Central memory CD4-positive, alpha-beta T cell (primary cell): ENCODE data around the gene ARHGDIB.

Experiments
- DNase-seq: peaks from one replicate; pipeline ENCODE4 v3.0.0; 2022

Gene ARHGDIB

DNA sequence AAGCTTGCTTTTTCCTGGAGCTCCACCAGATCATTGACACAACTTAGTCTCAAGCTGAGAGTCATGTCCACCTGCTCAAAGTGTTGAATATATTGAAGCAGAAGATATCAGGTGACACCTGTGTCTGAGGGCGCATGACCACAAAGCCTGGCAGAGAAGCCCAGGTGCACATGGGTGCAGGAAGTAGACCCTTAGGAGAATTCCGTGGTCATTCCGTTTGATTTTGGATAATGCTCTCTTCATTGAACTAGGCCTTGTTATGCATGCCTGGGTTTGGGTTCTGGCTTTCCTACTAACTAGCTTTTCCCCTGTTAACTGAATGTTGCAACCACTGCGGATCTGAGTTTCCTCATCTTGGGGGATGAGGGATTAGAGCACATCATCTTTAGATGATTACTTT, 7.1 kb downstream of the ARHGDIB start:
- peak; percentile 39 for DNase-seq

DNA sequence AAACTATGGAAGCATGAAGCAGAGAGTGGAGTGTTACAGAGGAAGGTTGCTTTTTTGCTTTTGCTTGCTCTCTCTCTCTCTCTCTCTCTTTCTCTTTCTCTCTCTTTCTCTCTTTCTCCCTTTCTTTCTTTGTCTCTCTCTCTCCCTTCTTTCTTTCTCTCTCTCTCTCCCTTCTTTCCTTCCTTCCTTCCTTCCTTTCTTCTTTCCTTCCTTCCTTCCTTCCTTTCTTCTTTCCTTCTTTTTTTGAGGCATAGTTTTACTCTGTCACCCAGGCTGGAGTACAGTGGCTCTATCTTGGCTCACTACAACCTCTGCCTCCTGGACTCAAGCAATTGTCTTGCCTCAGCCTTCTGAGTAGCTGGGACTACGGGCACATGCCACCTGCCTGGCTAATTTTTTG, 7.6 kb downstream of the ARHGDIB start:
- no peak for DNase-seq

DNA sequence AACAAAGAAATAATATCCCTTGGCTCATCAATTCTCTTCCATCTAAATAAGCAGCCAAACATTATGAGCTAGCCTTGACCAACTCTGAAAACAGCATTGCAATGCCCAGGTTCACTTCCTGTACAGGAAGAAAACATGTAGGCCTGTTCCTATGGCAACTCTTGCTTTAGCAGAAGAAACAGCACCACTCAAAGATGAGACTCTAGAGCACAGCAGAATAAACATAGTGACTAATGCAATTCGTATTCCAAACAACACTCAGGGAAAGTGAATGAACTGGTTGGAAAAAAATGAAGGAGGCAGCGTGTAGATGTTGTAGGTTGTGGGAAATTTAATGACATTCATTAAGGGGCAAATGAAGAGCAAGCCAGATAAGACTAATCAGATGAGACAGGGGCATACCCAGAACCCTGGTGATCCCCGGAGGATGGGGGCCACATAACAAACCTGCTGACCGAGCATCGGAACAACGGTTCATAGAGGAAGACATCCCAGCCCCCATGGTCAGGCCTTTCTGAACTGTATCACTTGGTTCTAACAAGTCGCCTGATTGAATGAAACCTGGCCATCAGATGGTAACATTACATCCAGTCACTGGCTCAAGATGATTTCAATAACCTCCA, 9.0 kb downstream of the ARHGDIB start:
- peak; percentile 79 for DNase-seq

DNA sequence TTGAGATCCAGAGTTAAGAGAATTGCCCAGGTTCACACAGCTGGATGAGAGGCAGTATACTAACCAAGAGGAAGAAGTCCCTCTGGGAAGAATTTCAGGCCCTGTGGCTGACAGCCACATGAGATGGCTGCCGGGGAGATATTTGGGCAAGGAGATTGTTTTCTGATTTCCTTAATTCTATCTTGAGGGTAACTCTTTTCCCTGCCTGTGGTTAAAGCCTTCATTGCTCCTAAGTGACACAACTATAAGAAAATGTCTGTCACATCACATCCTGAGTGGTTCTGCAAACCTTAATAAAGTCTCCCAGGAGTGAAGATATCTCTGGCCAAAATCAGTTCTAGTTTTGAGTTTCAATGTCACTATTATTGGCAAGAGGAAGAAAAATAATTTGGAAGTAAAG, 9.6 kb downstream of the ARHGDIB start:
- DNase-seq = no peak

DNA sequence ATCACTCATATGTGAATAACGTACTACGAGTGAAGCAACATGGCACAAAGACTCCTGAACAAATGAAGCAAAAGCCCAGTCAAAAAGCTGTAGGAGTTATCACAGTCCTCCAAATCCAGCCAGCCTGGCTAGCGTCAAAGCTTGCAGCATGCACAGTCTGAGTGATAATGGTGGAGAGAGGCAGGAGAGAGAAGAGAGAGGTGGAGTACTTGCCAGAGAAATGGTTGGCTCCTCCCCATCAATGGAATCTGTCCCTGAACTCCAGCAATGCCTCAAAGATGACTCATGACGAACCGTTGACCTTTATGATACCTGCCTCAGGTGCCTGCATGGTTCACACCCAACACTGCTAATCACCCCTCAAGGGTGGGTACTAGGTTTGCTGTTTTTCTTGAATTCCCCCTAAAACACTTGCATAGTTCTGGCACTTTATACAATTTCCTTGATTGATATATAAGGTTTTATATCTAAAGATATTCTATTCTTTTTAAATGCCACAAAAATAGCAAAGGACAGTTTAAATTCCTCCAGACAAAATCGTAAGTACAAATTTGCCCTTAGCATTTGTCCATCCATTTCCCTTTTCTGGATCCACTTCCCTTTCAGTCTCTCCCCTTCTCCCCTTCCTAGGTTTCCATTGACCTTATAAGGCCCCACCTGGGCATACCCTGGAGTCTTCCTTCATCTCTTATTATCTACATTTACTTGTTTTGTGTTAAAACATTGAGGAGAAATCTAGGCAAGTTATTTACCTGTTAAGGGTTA, 10.2 kb downstream of the ARHGDIB start:
- no peak for DNase-seq

DNA sequence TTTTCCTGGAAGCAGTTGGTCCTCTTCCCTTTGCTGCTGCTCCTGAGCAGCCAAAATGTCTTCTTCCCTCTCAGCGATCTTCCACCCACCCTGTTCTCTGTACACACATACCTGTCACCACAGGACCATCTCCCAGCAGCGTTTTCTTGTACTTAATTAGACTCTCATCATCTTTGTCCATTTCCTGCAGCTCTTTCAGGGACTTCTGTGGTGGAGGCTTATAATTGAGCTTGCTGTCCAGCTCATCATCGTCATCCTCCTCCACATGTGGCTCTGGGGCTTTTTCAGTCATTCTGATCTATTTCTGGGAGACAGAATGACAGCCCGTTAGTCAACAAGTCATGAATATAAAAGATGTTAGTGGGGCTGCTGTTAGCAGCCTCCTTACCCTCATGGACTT, 11.0 kb downstream of the ARHGDIB start:
- DNase-seq = no peak

DNA sequence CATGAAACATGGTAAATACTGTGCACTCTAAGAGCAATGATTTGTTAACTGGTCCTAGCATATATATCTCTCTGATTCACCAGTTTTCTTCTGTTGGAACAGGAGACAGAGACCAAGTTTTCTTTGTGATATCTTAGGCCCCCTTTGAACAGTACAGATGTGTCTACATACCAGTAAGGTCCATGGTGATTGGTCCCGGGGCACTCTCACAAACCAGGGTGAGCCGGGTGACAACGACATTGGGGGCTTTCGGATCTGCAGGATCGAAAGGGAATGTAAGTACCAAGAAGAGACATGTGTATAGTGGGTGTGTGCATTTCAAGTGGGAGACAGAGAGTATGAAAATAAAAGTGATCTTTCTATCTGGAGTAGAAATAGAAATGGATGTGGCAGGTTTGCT, 11.8 kb downstream of the ARHGDIB start:
- no peak for DNase-seq

DNA sequence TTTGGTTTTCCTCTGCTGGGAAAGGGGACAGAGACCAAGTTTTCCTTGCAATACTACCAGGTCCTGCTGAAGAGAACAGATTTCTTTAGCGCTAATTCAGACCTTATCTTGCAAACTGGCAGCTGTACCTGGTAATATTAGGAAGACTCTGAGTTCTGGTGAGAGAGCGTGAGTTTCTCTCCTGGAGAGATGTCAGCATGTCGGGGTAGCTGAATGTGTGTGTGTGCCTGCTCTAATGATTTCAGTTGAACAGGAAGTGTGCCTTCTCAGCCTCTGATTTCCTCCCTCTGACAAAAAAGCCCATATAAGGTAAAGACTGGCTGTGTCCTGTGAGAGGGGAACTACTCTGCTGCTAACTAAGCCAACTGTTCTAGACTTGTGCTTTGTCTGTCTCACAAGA, 12.7 kb downstream of the ARHGDIB start:
- peak; percentile 81 for DNase-seq

DNA sequence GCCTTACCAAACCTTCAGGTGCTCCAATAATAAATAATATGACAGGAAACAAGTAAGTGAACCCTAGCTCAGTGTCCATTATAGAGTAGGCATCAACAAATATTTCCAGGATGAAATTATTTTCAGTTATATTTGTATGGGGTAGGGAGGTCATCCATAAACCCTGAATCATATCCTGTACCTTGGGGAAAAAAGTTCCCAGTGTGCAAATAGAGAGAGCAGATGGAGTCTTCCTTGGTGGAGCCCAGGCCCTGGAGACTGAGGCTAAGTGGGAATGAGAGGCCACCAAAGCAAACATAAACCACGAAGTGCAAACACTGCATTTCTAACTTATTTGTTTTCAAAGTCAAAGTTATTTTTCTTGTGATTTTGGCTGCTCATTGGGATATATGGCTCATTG, 14.5 kb downstream of the ARHGDIB start:
- DNase-seq = no peak

DNA sequence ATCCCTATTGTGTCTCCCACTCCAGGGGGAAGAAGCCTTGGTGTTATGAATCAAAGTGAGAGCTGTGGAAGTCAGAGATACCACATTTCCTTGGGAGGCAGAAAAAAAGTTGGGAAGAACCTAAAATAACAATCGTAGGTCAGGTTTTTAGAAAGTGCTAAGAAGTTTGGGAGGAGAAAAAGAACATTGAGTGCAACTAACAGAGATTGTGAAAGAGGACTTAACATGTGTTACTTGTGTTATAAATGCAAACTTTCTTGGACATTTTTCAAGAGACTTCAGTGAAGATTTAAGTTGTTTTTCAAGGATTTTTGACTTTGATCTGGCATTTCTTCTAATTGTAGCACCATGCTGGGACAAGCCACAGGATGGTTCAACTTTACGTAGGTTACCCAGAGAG, 15.2 kb downstream of the ARHGDIB start:
- DNase-seq = no peak

DNA sequence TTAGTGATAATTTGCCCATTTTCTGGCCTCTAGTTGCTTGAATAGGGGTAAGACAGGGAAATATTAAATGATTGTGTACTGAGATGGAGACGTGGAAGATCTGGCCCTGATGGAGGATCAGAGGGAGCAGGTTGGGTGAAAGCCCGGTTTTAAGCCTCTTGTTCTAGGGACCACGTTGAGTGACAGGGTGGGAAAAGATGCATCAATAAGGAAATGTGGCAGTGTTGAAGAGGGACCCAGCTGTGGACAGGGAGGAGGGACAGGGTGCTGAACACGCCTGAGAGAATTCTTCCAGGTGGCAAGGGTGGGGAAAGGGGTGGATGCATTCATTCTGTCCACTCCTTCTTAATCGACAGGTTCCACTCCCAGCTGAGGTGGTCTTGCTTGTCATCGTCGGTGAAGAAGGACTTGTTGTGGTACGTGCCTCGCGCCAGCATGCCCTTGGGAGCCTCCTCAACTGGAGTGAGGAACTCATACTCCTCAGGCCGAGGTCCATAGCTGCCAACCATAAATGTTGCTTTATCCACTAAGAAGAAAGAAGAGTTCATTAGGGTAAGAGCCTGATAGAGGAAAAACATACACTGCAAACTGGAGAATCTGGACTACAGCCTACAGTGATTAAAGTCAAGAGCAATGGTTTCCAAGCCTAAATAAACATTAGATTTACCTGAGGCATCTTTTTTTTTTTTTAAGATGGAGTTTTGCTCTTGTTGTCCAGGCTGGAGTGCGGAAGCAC, 19.0 kb downstream of the ARHGDIB start:
- DNase-seq = no peak

DNA sequence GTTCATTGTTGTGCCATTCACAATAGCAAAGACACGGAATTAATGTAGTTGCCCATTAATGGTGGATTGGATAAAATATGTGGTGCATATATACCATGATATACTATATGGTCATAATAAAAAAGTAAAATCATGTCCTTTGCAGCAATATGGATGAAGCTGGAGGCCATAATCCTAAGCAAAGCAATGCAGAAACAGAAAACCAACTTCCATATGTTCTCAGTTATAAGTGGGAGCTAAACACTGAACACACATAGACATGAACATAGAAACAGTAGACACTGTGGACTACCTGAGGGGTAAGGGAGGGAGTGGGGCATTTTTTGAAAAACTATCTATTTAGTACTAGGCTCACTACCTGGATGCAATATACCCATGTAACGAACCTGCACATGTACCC, 20.0 kb downstream of the ARHGDIB start:
- DNase-seq = no peak

DNA sequence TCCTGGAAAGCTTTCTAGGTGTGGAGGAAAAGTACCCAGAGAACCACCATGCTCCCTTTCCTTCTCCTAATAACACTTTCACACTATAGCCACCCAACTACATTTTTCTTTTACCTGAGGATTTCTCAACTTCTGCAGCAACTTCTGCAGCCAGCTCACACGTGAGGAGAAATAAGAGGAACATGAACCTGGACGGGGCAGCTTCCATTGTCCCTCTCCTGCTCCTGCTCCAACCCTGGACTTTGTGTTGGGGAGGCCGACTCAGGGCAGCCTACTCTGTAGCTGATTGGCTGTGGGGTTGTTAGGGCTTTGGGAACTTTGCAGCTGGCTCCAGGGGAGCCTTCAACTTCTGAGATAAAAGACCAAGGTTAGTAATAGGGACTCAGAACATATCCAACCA, 23.1 kb downstream of the ARHGDIB start, which contains the start of gene ERP27:
Gene ERP27, minus strand, starts transcription at position 237 of the 400 bp plus-strand sequence. Its CDS starts 29 bp downstream, at position 208.
- DNase-seq = no peak

DNA sequence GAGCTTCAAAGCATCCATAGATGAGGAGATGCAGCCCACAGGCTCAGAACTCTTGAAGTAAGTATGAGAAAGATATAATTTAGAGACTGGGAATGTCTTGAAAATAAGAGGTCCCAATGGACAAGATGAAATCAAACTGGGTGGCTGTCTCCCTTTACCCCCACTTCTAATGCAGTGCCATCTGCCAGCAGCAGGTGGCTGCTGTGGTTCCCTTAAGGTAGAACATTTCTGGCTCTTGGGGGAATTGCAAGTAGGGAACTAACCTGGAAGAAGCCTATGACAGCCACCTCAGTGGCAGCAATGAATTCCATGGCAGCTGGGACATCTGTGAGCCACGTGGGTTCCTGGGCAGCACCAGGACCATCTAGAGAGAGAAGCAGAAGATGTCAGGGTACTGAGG, 23.7 kb downstream of the ARHGDIB start:
- no peak for DNase-seq

DNA sequence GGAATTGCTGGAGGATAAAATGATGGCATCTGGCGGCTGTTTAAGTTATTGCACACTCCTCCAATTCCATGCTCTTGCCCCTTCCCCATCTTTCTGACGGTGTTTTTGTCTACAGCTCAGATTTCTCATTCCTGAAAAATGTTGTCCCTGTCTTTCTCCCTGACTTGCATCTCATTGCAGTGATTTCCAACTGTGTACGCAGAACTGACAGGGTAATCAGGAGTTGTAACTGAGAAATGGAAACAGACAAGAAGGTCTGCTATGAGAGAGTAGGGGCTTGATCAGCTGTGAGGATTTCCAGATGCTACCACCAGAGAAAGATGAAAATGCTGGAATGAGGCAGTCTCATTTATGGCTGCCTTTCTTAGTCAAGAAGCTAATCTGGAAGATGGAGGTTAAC, 24.4 kb downstream of the ARHGDIB start:
- no peak for DNase-seq

DNA sequence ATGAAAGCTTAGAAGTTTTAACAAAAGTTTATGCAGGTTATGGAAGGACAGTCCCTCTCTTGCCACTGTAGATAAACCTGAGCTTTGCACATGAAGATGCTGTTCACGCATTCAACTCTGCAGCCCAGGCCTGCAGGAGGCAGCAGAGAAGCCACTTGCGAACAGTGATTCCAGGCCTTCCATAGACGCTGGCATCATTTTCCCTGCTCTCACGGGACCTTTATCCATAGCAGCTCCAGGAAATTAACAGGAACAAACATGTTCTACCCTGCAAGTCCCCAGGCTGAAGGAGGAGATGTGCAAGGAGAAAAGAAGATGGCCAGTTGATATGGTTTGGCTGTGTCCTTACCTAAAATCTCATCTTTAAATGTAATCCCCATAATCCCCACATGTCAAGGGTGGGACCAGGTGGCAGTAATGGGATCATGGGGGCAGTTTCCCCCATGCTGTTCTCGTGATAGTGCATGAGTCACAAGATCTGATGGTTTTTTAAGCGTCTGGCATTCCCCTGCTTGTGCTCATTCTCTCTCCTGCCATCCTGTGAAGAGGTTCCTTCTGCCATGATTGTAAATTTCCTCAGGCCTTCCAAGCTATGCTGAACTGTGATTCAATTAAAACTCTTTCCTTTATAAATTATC, 25.1 kb downstream of the ARHGDIB start:
- no peak for DNase-seq

DNA sequence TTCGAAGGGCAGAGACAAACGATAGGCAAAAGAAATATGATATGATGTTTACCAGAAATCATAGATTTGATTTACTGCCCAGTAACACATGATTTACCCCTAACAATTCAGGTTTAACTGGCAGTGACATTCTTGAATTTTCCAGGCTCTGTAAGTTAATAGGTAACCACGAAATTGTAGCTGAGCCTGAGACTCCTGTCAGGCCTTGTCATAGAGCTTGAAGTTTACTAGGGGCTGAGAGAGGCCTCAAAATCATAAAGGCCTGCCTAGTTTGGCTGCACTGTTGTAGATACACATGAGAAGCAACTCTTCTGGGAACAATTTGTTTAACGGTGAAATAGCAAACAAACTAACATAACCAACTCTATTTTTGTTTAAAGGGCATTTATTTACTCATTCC, 26.4 kb downstream of the ARHGDIB start:
- DNase-seq = no peak

DNA sequence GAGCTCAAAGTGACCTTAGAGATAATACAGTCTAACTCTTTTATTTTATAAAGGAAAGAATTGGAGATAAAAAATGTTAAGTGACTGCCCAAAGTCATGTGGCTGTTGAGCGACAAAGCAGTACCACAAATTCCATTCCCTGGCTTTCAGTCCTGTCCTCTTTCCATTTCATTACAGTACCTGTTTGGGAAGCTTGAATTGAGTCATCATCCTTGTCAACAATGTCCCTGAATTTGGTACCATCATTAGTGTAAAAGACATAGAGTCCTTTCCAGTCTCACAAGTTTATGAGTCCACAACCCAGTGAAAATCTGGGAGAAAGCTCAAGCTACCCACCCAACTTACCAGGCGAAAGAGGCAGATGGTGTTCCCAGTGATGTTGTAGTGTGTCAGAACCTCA, 26.9 kb downstream of the ARHGDIB start:
- DNase-seq = no peak

DNA sequence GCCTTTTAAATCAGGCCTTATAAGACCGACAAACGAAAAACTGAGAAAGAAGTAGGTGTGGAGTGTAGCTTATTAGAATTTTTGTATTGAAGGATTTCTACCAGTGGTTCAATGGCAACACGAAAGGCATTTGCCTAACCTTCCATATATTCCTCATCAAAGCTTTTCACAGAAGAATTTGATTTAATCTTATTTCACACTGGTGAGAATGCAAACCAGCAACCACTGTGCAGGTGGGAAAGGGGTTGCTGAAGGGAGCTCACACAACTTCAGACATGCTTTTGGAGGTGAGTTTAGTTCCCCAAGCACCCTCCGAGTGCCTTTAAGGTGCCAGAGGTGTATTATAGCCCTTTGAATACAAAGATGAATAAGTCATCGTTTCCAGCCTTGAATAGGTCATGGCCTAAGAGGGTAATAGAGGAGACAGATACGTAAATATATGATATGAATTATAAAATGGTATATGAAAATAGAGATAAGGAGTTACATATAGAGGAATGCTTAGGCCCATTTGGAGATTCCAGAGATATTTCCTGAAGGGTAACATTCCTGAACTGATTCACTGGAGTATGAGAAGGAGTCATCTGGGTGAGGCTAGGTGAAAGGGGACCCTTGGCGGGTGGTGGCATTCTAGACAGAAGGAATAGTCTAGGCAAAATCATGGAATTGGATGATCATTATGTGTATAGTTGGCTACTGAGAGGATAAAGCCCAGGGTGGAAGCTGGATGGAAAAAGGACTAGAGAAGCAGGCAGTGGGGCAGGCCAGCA, 29.4 kb downstream of the ARHGDIB start:
- no peak for DNase-seq

DNA sequence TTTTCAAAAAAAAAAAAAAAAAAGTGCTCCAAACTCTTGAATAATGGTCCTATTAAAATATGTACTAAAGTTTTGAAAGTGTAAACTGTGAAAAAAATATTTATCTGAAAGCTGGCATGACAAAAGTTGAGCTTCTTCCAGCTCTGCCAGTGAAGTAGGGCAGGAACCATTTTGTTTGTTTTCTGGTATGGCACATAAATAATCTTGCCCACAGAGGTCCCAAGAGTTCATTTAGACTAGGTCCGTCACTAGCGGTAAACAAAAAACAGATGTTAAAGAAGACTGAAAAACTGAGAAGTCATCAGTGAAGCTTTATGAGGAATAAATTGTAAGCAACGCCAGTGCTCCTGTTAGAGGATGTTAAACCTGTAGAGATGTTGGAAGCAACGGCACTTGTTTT, 30.0 kb downstream of the ARHGDIB start:
- DNase-seq = no peak

DNA sequence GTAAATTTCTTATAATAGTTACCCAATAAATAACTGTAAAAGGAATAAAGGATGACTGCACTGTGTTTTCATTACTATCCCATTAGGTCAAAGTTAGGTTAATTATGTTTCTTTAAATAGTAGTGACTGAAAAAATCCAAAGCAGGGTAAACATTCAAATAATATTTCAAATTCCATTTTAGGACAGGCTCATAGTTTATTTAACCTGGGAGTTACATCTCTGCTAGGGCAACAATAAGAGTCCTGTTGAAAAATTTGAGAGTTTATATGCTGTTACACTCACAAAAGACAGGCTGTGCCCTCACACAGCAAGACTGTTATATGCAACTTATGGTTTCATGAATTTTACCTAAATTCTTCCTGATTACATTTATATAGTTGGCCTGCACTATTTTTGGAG, 31.1 kb downstream of the ARHGDIB start:
- DNase-seq = no peak

DNA sequence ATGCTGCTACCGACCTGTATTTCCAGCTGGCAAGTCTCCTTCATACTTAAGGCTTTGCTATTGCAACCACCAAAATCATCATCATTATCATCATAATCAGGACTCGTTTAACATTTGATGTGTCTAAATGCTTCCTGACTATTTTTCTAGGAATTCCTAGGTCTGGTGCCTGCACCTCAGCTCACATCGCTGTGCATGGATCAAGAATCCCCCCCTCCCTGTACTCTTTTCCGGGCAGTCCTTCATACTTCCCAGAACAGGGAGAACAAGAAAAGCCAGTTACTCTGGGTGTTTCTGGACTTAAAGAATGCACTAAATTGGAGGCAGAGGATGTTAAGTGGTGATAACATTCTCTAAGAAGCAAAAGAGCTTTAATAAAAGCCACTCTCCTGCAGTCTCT, 32.5 kb downstream of the ARHGDIB start:
- DNase-seq = no peak

DNA sequence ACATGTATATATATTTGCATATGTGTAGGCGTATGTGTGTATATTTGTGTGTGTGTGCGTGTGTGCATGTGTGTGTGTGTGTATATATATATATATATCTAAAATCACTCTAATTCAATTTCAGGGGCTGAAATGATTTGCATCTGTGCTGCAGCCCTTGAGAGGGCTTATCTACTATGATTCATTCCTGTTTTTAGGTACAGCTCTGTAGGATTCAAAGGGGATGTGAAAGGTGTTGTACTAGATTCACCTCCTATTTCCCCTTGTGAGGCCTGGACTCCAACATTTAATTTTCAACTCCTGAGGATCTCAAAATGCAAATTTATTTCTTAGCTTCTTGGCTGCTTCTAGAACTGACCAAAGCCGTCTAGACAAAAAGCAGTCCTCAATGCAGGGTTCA, 34.1 kb downstream of the ARHGDIB start:
- no peak for DNase-seq
